ENCODE results near the gene SERINC3. TPM values are rescaled to one million over a fixed set of nuclear protein-coding genes. Genes with fewer than 3 reads are reported as not detected.

SERINC3 gene
- total RNA-seq, 1 donor from 2014 or later, result 47.1 TPM

DNA sequence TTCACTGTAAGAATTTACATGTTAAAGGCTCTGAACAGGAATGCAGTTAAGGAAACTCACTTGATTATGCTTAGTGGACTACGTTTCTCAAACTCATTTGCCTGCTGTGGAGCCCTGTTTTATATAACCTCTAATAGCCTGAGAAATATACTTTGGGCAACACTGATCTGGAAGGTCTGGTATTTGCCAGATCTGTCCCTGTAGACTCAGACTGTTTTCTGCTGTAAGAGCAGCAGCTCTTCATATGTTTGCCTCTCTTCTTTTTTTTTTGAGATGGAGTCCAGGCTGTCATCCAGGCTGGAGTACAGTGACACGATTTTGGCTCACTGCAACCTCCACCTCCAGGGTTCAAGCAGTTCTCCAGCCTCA is 36.1 kb downstream of the SERINC3 start:
- H3K36me3 Mint-ChIP-seq, result peaks cover 17% of the 10 kb centered on the region
- H3K27ac Mint-ChIP-seq, result no peak overlapping the region

GRCh38 chr20:44485078-44485829 is 36.6 kb downstream of the SERINC3 start:
- H3K27ac Mint-ChIP-seq, result no peak overlapping the region
- no peaks in the 10 kb centered on the region for H3K27me3 Mint-ChIP-seq
- no peaks in the 10 kb centered on the region for H3K9me3 Mint-ChIP-seq
- TF ChIP-seq, protein P1, sequence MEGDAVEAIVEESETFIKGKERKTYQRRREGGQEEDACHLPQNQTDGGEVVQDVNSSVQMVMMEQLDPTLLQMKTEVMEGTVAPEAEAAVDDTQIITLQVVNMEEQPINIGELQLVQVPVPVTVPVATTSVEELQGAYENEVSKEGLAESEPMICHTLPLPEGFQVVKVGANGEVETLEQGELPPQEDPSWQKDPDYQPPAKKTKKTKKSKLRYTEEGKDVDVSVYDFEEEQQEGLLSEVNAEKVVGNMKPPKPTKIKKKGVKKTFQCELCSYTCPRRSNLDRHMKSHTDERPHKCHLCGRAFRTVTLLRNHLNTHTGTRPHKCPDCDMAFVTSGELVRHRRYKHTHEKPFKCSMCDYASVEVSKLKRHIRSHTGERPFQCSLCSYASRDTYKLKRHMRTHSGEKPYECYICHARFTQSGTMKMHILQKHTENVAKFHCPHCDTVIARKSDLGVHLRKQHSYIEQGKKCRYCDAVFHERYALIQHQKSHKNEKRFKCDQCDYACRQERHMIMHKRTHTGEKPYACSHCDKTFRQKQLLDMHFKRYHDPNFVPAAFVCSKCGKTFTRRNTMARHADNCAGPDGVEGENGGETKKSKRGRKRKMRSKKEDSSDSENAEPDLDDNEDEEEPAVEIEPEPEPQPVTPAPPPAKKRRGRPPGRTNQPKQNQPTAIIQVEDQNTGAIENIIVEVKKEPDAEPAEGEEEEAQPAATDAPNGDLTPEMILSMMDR (conservative IDR thresholded peaks at IDR 0.05), result no peak
- H3K36me3 Mint-ChIP-seq, result peaks cover 17% of the 10 kb centered on the region
- H3K4me1 Mint-ChIP-seq (ENCODE audit: unreplicated experiment), result no peaks in the 10 kb centered on the region
- H3K4me3 Mint-ChIP-seq, result no peak overlapping the region
- DNase-seq (ENCODE audit: extremely low spot score, unreplicated experiment), result no peak

More for the DNA sequence above, 36.1 kb downstream of the SERINC3 start:
- TF ChIP-seq, protein P1 (conservative IDR thresholded peaks at IDR 0.05), result no peak
- DNase-seq (ENCODE audit: extremely low spot score, unreplicated experiment), result no peak
- H3K4me3 Mint-ChIP-seq, result no peak overlapping the region
- H3K27me3 Mint-ChIP-seq, result no peaks in the 10 kb centered on the region
- H3K9me3 Mint-ChIP-seq, result no peaks in the 10 kb centered on the region
- H3K4me1 Mint-ChIP-seq (ENCODE audit: unreplicated experiment), result no peaks in the 10 kb centered on the region

DNA sequence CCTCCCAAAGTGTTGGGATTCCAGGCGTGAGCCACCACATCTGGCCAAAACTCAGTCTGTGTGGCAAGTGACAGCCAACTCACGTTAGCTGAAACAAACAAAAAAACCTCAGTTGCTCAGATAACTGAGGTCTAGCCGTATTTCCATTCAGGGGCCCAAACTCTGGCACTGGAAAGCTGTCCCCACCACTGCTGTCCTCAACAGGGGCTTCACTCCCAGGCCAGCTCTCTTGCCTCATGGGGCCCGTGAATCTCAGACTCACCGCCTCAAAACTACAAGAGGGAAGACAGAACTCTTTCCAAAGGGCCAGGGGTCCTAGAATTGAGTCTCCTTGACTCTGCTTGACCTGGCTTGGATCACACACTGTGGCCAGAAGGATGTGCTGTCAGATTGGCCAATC is 38.8 kb downstream of the SERINC3 start:
- peaks cover 7% of the 10 kb centered on the region for H3K36me3 Mint-ChIP-seq
- no peaks in the 10 kb centered on the region for H3K27me3 Mint-ChIP-seq
- no peaks in the 10 kb centered on the region for H3K9me3 Mint-ChIP-seq
- H3K27ac Mint-ChIP-seq, result no peak overlapping the region
- TF ChIP-seq, protein P1 (conservative IDR thresholded peaks at IDR 0.05), result no peak
- H3K4me3 Mint-ChIP-seq, result no peak overlapping the region
- DNase-seq (ENCODE audit: extremely low spot score, unreplicated experiment), result no peak
- H3K4me1 Mint-ChIP-seq (ENCODE audit: unreplicated experiment), result no peaks in the 10 kb centered on the region

DNA sequence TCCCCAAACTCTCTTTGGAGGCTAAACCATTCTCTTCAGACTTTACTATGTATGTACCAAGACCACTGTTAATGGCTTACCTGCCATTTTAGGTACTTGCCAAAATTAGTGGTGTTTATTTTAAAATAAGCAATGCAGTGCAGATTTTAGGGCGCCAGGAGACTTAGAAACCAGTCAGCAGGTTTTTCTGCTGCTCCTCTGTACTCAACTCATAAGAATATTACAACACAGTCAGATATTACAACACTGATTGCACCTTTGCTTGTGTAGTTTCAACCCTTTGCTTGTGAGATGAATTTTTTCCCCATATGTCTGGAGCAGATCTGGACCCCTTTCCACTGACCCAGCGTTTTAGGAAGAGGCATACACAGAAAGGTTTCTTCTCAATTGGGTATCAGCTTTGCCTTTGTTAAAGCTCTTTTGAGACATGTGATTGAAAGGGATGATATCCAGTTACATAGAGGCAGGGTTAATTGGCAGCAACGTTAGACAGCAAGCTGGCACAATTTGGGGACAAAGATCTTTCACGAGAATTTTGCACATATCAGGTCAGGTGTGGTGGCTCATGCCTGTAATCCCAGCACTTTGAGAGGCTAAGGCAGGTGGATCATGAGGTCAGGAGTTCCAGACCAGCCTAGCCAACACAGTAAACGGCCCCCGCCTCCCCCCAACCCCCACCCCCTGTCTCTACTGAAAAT is 40.0 kb downstream of the SERINC3 start:
- H3K4me1 Mint-ChIP-seq (ENCODE audit: unreplicated experiment), result no peaks in the 10 kb centered on the region
- H3K9me3 Mint-ChIP-seq, result no peaks in the 10 kb centered on the region
- DNase-seq (ENCODE audit: extremely low spot score, unreplicated experiment), result no peak
- no peak overlapping the region for H3K4me3 Mint-ChIP-seq
- H3K27ac Mint-ChIP-seq, result no peak overlapping the region
- peaks cover 7% of the 10 kb centered on the region for H3K36me3 Mint-ChIP-seq
- H3K27me3 Mint-ChIP-seq, result no peaks in the 10 kb centered on the region
- TF ChIP-seq, protein P1 (conservative IDR thresholded peaks at IDR 0.05), result no peak

- H3K36me3 Mint-ChIP-seq, result peaks cover 3% of the 10 kb centered on the region
- no peak overlapping the region for H3K27ac Mint-ChIP-seq
Observed at GRCh38 chr20:44480097-44480496, 41.8 kb downstream of the SERINC3 start.

More at GRCh38 chr20:44480097-44480496, 41.8 kb downstream of the SERINC3 start:
- peaks cover 9% of the 10 kb centered on the region for H3K4me1 Mint-ChIP-seq (ENCODE audit: unreplicated experiment)
- DNase-seq (ENCODE audit: extremely low spot score, unreplicated experiment), result no peak
- TF ChIP-seq, protein P1 (conservative IDR thresholded peaks at IDR 0.05), result no peak
- no peak overlapping the region for H3K4me3 Mint-ChIP-seq
- H3K9me3 Mint-ChIP-seq, result no peaks in the 10 kb centered on the region
- H3K27me3 Mint-ChIP-seq, result no peaks in the 10 kb centered on the region

Data from type B pancreatic cell (in vitro differentiated cells).